Inflammatory macrophage (primary cell): ENCODE measurements around the gene SH3D19.

ENCODE experiments used
- DNase-seq, 2 donors: peaks; one replicate each; pipeline ENCODE4 v3.0.0-alpha.2; 2020 to 2022
- total RNA-seq, 18 experiments: gene quantifications; one replicate each; lab custom pipeline; 2026; ENCODE audit warnings: mixed read lengths in 6 of 18, inconsistent platforms in 2 of 18; lab: John Stamatoyannopoulos, UW

Gene SH3D19, protein sequence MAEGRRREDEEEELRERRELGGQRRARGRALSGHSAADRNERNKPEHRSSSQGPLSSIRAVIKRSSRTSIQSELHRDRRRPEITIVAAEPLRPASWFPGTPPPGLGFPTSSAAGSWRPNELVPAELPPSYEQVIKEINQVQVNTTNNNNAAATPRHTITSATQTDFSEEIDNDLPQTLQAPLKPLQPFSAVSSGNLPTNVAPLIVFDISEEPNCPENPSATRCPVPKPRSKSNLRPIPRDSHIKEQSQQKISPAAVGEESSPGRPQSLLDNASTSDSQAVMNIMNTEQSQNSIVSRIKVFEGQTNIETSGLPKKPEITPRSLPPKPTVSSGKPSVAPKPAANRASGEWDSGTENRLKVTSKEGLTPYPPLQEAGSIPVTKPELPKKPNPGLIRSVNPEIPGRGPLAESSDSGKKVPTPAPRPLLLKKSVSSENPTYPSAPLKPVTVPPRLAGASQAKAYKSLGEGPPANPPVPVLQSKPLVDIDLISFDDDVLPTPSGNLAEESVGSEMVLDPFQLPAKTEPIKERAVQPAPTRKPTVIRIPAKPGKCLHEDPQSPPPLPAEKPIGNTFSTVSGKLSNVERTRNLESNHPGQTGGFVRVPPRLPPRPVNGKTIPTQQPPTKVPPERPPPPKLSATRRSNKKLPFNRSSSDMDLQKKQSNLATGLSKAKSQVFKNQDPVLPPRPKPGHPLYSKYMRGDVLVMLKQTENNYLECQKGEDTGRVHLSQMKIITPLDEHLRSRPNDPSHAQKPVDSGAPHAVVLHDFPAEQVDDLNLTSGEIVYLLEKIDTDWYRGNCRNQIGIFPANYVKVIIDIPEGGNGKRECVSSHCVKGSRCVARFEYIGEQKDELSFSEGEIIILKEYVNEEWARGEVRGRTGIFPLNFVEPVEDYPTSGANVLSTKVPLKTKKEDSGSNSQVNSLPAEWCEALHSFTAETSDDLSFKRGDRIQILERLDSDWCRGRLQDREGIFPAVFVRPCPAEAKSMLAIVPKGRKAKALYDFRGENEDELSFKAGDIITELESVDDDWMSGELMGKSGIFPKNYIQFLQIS
- total RNA-seq: 0 to 0.46 (median 0.18) reads per million in 18 experiments

DNA sequence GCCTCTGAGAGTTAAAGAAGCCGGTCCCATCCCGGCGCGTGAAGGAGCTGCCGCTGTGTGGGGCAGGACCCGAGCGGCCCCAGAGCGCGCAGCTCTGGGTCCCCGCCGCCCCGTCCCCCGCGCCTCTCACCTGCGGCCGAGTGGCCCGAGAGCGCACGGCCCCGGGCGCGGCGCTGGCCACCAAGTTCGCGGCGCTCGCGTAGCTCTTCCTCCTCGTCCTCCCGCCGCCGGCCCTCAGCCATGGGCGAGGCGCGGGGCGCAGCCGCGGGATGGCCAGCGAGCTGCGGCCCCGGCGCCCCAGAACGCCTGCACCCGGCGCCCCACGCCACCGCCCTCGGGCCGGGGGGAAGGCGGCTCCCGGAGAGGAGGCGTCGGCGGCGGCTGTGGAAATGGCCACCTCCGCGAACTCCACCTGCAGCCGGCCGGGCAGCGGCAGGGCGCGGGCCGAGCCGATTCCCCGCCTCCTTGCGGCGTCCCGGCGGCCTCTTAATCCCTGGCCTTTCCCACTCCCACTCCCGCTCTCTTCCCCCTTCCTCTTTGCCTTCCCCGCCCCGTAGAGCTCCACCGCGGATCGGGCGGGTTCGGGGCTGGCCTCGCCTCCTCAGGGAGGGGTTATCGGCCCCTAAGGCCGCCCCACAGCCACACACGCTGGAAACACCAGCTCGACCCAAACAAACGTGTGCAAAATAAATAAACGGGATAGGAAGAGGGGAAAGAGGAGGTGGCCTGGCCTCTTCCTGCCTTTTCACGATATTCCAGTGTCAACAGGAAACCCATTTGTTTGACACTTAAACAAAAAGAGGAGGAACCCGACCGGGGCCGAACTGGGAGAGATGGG is at the start of gene SH3D19:
Gene SH3D19 (minus strand): TSS at position 495 of the 838 bp plus-strand sequence. CDS start 253 bp downstream, at position 242.
- DNase-seq: no peak

DNA sequence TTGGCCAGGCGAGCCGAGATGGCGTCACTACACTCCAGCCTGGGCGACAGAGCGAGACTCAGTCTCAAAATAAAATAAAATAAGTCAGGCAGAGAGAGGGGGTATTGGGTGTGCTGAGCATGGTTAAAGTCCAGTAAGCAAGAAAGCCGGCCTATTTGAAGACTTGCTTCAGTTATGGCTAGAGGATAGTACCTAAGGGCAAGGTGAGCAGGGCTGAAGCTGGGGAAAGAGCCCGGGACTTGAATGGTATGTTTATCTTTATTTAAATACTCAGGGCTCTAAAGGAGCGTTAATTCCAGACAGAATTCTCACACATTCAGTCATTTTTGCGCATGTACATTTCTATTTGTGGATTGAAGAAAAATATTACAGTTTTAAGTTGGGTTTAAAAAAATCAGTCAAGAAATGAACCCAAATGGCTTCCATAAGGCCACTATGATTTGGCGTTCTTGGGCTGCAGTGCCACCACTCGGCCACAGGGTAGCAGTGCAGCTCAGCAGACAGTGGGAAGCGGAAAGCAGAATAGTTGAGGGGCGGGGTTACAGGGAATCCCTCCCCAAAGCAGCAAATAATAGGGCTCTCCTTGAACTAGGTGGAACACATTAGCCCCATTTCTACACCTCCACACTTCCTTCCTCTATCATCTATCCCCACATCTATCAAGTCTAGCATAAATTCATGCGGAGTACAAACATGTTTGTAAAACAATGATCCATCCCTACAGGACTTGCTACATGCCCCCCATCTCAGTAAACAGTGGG is 37.2 kb upstream of the SH3D19 start:
- DNase-seq: peak; percentile 79 to 80

DNA sequence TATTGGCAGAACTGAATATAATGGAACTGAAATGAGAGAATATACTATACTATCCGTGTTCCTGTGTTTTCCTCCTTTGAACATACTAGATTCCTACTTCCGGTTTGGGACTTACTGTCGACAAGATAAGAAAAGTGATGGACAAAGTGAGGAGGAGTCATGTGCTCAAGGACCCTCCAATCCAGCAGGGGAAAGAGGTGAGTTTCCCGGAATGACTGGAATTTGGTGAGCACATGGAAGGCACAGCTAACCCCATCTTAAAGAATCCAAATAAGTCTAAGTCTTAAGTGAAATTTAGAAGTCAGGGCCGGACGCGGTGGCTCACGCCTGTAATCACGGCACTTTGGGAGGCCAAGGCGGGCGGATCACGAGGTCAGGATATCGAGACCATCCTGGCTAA is 36.6 kb upstream of the SH3D19 start:
- no peak for DNase-seq

DNA sequence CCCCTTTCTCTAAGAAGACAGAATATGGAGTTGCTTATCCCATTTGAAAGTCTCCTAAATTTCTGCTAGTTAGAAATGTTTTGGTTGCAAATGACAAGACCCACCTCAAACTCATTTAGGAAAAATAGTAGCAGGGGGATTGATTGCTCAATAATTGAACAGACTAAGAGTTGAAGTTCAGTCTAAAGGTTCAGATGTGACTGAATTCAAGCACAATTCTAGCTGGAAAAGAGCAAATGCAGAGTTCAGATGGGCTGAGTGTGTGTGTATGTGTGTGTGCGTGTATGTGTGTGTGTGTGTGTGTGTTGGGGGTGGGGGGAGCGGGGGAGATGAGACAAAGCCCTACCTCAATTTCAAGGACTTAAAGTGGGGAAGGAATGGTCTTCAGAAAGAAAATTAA is 35.7 kb upstream of the SH3D19 start:
- no peak for DNase-seq

DNA sequence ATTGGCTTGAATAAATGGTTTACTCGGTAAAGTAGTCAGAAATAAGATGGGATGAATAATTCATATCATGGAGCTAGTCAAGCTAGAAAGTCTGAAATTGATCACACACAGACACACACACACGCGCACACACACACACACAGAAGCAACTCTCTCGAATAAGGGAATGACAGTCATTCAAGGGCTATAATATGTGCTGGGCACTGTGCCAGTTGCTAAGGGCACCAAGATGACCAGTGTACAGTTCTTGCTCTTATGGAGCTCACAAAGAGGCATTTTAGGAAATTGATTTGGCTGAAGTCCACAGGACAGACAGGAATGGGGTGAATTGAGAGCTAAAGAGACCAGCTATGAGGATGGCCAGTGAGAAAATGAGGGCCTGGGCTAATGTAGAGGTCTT is 34.2 kb upstream of the SH3D19 start:
- no peak for DNase-seq

DNA sequence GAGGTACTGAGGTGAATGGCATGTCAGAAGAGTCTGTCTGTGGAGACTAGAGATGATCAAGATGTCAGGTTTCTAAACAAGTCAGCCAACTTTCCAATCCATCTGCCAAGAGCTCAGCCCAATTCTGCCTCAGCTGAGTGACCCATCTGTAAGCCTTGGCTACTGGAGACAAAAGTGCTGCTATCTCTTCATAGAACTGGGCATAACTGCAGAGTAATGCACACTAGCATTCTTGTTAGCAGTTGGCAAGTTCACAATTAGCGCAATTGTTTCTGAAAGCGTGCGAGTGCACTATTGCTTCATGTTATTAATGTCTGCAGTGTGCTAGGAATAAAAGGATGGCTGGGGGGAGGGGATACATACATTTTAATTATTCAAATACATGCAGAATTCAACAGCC is 32.9 kb upstream of the SH3D19 start:
- DNase-seq: no peak

DNA sequence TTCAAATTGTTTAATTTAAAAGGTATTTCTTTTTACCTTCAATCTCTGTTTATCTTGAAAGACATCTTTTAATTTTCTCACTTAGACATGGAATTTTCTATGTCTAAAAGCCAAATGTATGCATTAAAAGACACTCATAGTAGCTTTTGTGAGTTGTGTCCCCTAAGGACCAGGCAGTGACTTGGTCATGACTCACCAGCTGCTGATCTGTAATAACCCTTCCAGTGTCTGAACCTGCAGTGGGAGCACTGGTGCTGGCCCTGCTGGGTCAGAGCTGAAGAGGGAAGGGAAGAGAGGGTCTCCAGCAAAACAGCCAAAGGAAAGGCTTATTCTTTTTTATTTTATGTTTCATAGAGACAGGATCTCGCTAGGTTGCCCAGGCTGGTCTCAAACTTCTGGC is 31.1 kb upstream of the SH3D19 start:
- DNase-seq: no peak

DNA sequence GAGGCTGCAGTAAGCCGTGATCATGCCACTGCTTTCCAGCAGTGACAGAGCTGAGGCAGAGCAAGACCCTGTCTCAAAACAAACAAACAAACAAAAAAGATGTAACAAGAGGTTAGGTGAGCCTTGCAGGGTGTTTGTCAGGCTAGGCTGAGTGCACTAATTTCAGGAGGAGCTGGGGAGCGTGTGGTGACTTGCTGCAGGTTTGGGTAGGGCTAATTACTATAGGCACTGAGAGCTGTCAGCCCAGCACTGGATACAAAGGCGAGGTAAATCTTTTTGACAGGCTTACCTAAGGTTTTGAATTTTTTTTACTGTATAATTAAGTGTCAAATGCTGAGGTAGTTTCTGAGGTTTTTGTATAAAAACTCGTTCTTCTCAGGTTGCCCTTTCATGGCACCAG is 29.8 kb upstream of the SH3D19 start:
- no peak for DNase-seq

DNA sequence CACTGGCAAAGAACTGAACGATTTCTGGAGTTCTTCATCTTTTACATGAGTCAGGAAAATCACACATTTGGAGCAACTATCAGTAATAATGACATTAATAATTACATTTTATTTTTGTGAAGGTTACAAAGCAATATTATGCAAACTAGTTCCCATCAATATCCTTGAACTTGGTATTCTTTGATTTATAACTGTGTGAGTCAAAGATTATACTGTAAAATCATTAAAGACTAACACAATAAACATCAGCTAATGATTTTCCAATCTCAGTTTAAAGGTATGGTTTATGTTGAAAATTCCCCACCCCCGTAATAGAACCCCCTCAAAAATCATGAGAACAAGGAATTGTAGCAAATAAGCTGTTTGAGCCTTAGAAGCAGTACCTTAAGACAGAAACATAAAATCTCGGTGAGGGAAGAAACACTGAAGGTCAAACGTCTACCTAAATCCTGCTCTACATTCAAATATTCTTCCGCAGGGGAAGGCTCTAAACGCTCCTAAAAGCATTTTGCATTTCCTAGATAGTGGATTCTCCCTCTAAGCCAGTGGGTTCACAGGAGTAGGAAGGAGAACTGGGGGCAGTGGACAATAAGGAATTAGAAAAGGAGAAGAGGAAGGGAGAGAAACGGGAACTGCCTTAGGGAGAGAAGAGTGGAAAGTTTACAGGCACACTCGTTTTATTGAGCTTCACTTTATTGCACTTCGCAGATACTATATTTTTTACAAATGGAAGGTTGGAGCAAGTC is 22.3 kb upstream of the SH3D19 start:
- no peak for DNase-seq

DNA sequence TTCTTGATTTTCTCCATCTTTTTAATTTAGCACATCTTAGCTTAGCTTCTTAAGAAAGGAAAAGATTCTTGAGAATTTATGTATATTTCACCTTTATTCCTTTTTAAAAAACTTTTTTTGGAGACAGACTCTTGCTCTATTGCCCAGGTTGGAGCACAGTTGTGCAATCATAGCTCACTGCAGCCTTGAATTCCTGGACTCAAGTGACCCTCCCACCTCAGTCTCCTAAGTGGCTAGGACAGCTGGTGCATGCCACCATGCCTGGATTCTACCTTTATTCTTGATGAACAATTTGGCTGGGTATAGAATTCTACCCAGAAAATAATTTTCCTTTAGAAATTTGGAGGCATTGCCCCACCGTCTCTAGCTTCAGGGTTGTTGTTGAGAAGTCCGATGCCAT is 19.5 kb upstream of the SH3D19 start:
- DNase-seq: no peak

DNA sequence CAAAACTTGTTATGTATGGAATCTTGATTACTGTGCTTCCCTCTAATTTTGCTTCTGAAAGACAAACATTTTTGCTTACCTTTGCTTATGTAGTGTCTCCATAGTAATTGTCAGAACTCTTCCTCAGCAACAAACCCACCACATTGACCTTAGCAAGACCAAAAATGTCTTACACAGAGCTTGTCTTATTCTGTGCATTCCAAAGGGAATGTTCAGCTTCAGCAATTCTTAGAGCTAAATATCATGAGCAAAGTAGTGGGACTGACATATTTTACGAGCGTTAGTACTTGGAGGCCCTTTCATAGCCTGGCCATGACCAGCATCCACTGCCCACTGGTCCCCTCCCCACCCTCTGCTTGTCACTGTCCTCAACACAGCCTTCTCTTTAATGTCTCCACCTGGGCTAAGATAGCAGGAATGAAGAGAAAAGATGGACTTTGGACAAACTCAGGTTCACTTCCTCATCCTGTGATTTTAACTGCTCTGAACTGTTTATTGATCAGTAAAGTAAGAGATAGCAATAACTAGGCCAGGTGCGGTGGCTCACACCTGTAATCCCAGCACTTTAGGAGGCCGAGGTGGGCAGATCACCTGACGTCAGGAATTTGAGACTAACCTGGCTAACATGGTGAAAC is 15.5 kb upstream of the SH3D19 start:
- no peak for DNase-seq

DNA sequence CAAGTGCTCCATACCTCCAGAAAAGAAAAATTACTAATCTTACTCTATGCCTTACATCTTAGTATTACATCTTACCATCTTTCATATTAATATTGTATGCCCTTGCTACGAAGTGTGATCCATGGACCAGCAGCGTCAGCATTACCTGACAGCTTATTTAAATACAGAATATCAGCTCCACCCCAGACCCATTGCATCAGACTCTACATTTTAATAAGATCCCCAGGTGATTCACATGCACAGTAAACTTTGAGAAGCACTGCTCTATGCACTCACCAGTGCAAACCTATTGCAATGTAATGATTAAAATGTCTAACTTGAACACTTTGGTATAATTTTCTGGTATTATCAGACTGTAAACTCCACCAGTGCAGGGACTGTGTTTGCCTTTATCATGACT is 14.1 kb upstream of the SH3D19 start:
- no peak for DNase-seq

DNA sequence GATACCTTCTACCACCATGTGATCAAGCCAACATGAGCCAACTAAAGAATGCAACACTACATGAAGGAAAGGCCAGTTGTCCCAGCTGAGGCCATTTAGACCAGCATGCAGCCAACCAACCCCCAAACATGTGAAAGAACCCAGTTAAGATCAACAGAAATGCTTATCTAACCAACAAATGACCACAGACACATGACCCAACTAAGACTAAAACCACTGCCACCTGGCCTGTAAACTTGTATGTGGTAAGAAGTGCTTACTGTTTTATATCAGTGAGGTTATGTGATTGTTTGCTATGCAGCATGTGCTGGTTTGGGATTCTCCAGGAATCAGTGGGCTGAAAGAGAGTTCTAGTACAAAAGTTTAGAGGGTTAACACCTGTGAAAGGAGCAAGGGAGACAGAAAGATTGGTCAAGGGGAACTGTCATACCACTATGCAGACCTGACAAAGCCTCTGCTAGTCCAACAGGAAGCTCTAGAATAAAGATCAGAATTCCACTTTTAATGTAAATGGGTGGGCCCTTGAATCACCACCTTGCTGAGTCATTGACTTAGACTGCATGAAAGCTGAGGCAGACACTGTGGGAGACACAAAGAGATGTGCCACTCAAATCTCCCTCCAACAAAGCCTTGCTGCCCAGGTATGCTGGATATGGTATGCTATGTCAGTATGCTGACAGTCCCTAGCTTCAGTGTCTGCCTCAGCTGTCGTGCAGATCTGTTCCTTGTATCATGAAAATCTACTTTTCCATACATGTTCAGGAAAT is 6.1 kb upstream of the SH3D19 start:
- DNase-seq: no peak

DNA sequence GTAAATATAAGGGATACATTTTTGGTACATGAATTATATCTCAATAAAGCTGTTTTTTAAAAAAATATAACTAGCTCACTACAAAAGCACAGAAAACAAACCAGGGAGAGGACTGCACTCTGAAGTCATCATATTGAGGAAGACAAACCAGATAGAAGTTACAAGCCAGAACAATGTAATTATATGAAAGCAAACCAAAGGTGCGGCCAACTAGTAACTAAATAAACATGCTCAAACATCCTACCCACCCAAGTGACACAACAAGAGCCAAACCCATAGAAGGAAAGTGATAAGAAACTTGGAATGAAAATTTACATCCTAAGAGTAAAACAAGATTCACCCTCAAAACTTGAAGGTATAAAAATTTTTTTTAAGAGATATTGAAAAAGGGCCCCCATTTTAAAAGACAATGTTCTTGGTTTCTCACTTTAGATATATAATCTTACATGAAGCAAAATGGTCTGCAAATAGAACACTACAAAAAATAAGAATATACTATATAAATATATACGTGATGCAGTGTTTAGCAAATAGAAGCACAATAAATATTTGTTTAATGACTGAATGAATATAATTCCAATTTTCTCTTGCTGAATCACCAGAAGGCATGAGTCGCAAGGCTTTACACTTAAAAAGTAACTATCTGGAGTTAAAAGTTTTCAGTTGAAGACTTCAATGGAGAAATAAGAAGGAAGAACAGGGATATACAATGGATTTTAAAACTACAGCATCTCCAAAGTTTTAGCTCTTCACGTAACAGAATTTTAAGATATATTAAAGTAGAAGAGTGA is 4.0 kb upstream of the SH3D19 start:
- no peak for DNase-seq

DNA sequence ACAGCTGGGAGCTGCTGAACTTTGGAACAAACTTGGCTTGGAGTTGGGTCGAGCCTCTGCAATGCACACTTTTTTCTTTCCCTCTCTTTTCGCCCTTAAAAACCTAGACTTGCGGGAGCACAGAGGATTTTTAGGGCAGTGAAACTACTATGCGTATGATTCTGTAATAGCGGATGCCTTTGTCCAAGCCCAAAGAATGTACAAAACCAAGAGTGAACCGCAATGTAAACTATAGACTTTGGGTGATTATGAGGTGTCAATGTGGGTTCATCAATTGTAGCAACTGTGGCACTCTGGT is 493 bp upstream of the SH3D19 start:
- no peak for DNase-seq

DNA sequence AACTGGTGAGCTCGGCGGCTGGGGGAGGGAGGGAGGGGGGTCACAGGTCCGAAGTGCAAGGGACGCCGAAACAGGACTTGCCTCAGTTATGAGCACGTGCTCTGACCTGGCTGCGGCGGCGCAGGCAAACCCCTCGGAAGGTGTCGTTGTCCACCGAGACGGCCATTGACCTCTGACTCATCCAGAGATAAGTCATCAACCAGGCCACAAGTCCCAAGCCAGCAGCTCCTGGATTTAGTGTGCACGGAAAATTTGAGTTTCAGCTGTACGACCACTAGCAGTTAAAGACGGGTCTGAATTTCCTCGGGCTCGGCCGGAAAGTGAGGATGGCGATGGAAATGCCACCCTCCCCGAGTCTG is 674 bp downstream of the SH3D19 start:
- DNase-seq: no peak

DNA sequence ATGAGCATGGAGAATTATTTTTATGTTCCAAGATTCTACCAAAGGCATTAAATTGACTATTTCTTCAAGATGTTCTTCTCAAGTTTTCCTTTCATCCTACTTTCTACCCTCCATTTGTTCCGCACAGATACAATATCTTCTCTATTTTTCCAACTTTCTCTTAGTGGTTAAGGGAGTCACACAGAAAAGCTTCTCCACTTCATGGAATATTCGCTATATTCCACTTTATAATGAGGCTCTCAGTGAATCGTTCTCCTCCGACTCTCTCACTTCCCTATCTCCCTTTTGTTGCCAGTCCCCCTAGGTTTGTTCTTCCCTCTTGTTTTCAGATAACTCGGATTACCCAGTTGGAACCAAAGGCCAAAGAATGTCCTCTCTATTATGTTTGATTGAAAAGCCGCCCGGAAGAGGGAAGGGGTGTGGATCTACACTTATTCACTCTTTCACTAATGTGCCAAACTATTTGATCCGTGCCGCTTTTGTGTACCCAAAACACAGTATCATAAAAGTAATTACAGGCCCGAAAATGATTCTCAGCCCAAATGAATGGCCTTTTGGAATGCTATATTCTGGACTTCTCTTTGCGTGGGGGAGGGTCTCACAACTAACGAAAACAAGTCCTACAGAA is 1.2 kb downstream of the SH3D19 start:
- no peak for DNase-seq

DNA sequence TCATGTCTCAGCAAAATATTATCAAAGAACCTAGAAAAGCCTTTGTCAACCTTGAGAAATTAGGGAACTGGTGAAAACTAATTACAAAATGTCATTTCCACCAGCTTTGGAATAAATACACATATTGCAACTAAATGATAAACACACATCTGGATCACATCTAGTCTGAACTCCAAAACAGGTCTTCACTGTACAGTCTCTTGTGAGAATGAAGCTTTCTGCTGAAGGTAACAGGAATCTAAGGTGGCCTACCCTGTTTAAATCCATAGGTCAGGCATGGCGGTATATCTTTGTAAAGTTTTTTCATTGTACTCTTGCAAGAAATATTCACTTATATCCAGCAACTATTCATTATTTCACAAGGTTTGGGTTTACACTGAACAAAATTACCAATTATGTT is 1.7 kb downstream of the SH3D19 start:
- DNase-seq: no peak

DNA sequence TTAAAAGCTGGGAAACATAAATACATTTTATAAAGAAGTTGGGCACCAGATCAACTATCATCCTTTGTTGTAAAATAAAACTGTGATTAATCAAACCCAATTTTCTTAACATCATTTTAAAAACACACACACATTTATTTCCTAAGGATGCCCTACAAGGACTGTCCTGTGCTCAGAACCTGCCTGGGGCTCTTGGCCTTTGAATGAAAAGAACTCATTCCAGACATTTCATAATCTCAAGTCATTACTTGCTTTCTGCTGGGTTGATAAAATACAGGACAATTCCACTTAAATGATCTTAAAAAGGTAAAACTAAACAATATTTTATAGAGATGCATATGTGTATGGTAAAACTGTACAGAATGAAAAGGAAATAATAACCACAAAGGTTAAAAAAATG is 2.8 kb downstream of the SH3D19 start:
- DNase-seq: no peak
